Fibroblast of the aortic adventitia (primary cell): ENCODE data around the gene DRAM2. TPM values are rescaled to one million over a fixed set of nuclear protein-coding genes. Genes with fewer than 3 reads are reported as not detected.

Experiments
- DNase-seq: peaks from one replicate; pipeline ENCODE4 v3.0.0-alpha.2; 2010; ENCODE audit warnings: low read depth
- H3K4me3 ChIP-seq: 2 replicates; pipeline ENCODE4 v1.5.1; 2011; ENCODE audit warnings: low read depth, mild to moderate bottlenecking, control low read depth, low read length, moderate library complexity
- total RNA-seq: library from RNA; depleted of rRNA; stranded (reverse); fragments of >200 nt; gene quantifications from 2 replicates; pipeline ENCODE4 v1.2.3, GENCODE V29; 2012; ENCODE audit warnings: low replicate concordance
- TF ChIP-seq, protein P1 (sequence below): IDR thresholded peaks from 2 replicates; pipeline ENCODE4 v1.5.1; 2011; ENCODE audit warnings: mild to moderate bottlenecking, low read length, control low read depth, inconsistent platforms; ENCODE audit not compliant: insufficient read depth

Gene DRAM2
- total RNA-seq = 48.3 and 60.9 TPM in 2 replicates

DNA sequence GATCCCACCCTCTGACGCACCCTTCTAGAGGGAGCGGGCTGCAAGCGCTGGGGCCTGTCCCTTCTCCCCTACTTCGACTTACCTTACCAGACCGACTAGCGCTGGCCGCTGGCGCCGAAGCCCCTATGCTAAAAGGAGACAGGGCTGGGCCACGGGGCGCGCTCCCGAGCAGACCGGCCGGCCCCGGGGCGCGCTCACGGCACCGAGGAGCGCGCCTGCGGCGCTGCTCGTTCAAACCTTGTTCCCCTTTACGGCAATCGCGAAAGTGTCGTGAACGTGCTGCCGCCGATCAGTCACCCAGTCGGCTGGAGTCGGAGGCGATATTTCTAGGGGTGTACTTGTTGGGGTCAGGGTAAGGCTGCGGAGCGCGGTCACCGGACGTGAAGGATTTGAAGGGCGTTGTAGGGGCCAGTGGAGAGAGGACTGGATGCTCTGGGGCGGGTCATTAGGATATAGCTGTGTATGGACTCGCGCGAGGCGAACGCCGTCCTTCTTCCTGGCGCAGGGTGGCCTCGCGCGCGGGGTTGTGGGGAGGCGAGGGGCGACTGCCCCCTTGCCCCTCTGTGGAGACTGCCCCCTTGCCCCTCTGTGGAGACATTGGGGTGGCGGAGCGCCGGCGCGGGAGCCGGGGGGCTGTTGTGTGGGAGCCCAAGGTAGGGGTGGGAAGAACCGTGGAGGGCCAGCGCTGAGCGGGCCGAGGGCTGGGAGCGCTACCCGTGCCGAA is at the start of gene DRAM2, which contains the start of gene CEPT1:
Gene DRAM2, minus strand, starts transcription at position 138 of the 724 bp plus-strand sequence. CDS start 8,539 bp downstream, outside the sequence.
Gene CEPT1, plus strand, starts transcription at position 268 of the 724 bp plus-strand sequence. CDS start 7,492 bp downstream, outside the sequence.
- TF ChIP-seq, protein P1, sequence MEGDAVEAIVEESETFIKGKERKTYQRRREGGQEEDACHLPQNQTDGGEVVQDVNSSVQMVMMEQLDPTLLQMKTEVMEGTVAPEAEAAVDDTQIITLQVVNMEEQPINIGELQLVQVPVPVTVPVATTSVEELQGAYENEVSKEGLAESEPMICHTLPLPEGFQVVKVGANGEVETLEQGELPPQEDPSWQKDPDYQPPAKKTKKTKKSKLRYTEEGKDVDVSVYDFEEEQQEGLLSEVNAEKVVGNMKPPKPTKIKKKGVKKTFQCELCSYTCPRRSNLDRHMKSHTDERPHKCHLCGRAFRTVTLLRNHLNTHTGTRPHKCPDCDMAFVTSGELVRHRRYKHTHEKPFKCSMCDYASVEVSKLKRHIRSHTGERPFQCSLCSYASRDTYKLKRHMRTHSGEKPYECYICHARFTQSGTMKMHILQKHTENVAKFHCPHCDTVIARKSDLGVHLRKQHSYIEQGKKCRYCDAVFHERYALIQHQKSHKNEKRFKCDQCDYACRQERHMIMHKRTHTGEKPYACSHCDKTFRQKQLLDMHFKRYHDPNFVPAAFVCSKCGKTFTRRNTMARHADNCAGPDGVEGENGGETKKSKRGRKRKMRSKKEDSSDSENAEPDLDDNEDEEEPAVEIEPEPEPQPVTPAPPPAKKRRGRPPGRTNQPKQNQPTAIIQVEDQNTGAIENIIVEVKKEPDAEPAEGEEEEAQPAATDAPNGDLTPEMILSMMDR = no peak
- DNase-seq = peak; percentile 94
- H3K4me3 ChIP-seq = peak within 1 kb of the TSS; percentile 97

DNA sequence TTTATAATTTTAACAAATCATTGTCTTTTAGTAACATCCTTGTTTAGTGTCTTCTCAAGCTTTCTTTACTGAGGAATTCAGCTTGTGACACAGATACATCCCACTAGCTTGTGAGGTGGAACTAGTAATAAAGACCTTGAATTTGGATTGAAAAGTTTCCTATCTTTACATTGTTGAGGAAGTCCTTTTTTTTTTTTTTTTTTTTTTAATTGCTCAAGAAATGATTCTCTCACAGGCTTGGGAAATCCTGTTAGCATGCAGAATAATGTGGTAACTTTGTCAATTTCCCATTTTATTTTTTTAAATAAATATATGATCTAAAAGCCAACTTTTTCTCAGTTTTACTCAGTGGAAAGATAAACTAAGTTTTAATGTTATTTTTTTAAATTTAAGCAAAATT is 44.8 kb upstream of the DRAM2 start:
- no peak for DNase-seq
- TF ChIP-seq, protein P1 = no peak
- H3K4me3 ChIP-seq = no peak overlapping the region

GRCh38 chr1:111183308-111184069 is 43.6 kb upstream of the DRAM2 start:
- no peak overlapping the region for H3K4me3 ChIP-seq
- DNase-seq = no peak
- TF ChIP-seq, protein P1 = no peak

GRCh38 chr1:111182052-111182451 is 42.2 kb upstream of the DRAM2 start:
- TF ChIP-seq, protein P1 = no peak
- no peak for DNase-seq
- H3K4me3 ChIP-seq = no peak overlapping the region

DNA sequence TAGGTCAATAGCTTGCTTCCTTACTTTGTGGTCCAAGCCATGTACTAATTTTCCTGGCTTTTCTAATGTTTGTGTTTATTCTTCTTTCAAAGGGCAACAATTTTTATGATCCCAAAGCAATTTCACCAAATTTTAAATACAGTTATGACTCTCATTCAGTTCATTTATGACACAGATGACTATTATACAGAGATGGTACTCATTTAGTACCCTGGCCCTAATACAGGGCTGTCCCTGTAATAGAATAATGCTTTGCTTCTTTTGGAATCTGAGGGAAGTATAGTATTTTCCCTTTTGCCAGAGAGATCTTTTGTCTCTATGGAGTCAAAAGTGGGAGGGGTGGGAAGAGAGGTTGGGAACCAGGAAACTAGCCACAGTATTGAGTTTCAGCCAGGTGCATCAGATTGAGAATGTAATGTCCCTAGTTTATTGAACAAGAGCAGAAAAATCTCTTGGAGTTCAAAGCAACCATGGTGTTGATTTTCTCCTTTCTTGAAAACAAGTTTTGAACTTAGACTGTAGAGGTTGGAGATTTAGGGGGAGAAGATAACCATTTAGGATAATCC is 40.2 kb upstream of the DRAM2 start:
- H3K4me3 ChIP-seq = no peak overlapping the region
- TF ChIP-seq, protein P1 = no peak
- no peak for DNase-seq

- H3K4me3 ChIP-seq = no peak overlapping the region
- TF ChIP-seq, protein P1 = no peak
- no peak for DNase-seq
Measured at GRCh38 chr1:111176678-111177077, 36.8 kb upstream of the DRAM2 start.
